OCI-LY3 (cell line): Measurements from ENCODE around the gene EIF4E.
"Not testable (repeated sequence)": the region's sequence is repeated elsewhere in the genome, so short reads cannot be mapped to it uniquely, and the experiment has no call there.

Source experiments
- H2AFZ ChIP-seq: fragments of 200-600, 300-600 bp; shearing (Covaris generic); 2 replicates; pipeline ENCODE4 v1.6.0; 2014; ENCODE audit warnings: antibody characterized with exemption, low read depth, low read length
- H3K27ac ChIP-seq: fragments of 200-600, 300-600 bp; sonication (generic); 2 replicates; pipeline ENCODE4 v1.5.1; 2014; ENCODE audit warnings: mild to moderate bottlenecking, low read length, moderate library complexity, mixed read lengths
- H3K27me3 ChIP-seq: fragments of 200-600, 300-600 bp; sonication (generic); 2 replicates; pipeline ENCODE4 v1.6.1; 2014; ENCODE audit warnings: low read depth, low read length, mixed read lengths
- H3K36me3 ChIP-seq: fragments of 200-600, 300-600 bp; sonication (generic); replicated peaks from 2 replicates; pipeline ENCODE3; 2014; ENCODE audit warnings: low read depth, low read length, mixed read lengths
- H3K4me1 ChIP-seq: fragments of 300-600, 200-600 bp; sonication (generic); 2 replicates; pipeline ENCODE4 v1.6.1; 2014; ENCODE audit warnings: low read length, mixed read lengths
- H3K4me2 ChIP-seq: fragments of 200-600, 300-600 bp; sonication (generic); 2 replicates; pipeline ENCODE4 v1.6.1; 2014; ENCODE audit warnings: low read length, mixed read lengths
- H3K4me3 ChIP-seq: fragments of 300-600, 200-600 bp; sonication (generic); 2 replicates; pipeline ENCODE4 v1.5.1; 2014; ENCODE audit warnings: antibody characterized with exemption, mild to moderate bottlenecking, low read length, moderate library complexity
- H3K79me2 ChIP-seq: fragments of 300-600, 200-600 bp; shearing (Covaris generic); 2 replicates; pipeline ENCODE4 v1.6.1; 2014; ENCODE audit warnings: mild to moderate bottlenecking, low read length, mixed read lengths
- H3K9ac ChIP-seq: fragments of 300-600, 200-600 bp; shearing (Covaris generic); 2 replicates; pipeline ENCODE4 v1.6.0; 2014; ENCODE audit warnings: mild to moderate bottlenecking, low read length, moderate library complexity
- H3K9me3 ChIP-seq: fragments of 200-600, 300-600 bp; shearing (Covaris generic); 2 replicates; pipeline ENCODE4 v1.6.1; 2014; ENCODE audit warnings: low read length, mixed read lengths; ENCODE audit not compliant: insufficient read depth
- H4K20me1 ChIP-seq: fragments of 200-600, 300-600 bp; sonication (generic); 2 replicates; pipeline ENCODE4 v1.6.1; 2016; ENCODE audit warnings: low read length, mixed read lengths; ENCODE audit not compliant: insufficient read depth
- CTCF ChIP-seq: fragments of 200-600, 300-600 bp; sonication (generic); IDR thresholded peaks from 2 replicates; pipeline ENCODE4 v1.5.1; 2014; ENCODE audit warnings: antibody characterized with exemption, low read length, low read depth
- EZH2phosphoT487 ChIP-seq: fragments of 200-600 bp; shearing (Covaris generic); IDR thresholded peaks from 2 replicates; pipeline ENCODE4 v1.6.1; 2018; ENCODE audit warnings: antibody characterized with exemption, mixed run types, low read depth

Gene EIF4E

GRCh38 chr4:98919996-98920395, 8.9 kb downstream of the EIF4E start:
- no peak for TF ChIP-seq EZH2phosphoT487
- TF ChIP-seq CTCF, result no peak
- peaks cover 74% of the 10 kb centered on the region for H4K20me1 ChIP-seq
- no peaks in the 10 kb centered on the region for H3K9me3 ChIP-seq
- no peak overlapping the region for H3K27ac ChIP-seq
- no peak overlapping the region for H2AFZ ChIP-seq
- peaks cover 21% of the 10 kb centered on the region for H3K4me1 ChIP-seq
- no peak overlapping the region for H3K4me3 ChIP-seq
- no peak overlapping the region for H3K9ac ChIP-seq
- H3K4me2 ChIP-seq, result no peak overlapping the region
- no peaks in the 10 kb centered on the region for H3K27me3 ChIP-seq
- H3K79me2 ChIP-seq, result peaks cover 100% of the 10 kb centered on the region
- H3K36me3 ChIP-seq, result peaks cover 49% of the 10 kb centered on the region

DNA sequence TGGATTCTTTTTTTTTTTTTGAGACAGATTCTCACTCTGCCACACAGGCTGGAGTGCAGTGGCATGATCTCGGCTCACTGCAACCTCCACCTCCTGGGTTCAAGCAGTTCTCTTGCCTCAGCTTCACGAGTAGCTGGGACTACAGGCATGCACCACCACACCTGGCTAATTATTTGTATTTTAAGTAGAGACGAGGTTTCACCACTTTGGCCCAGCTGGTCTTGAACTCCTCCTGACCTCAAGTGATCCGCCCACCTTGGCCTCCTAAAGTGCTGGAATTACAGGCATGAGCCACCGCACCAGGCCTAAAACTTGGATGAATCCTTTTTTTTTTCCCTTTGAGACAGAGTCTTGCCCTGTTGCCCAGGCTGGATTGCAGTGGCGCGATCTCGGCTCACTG, 18.2 kb downstream of the EIF4E start:
- Histone ChIP-seq H3K4me1 (peaks cover 11% of the 10 kb centered on the region), H4K20me1 (peaks cover 84% of the 10 kb centered on the region), H3K79me2 (peaks cover 100% of the 10 kb centered on the region), H3K36me3 (peaks cover 25% of the 10 kb centered on the region)
- not testable (repeated sequence) for H3K9ac ChIP-seq, H3K9me3 ChIP-seq, H3K27me3 ChIP-seq, H2AFZ ChIP-seq, H3K4me2 ChIP-seq, H3K27ac ChIP-seq, H3K4me3 ChIP-seq

DNA sequence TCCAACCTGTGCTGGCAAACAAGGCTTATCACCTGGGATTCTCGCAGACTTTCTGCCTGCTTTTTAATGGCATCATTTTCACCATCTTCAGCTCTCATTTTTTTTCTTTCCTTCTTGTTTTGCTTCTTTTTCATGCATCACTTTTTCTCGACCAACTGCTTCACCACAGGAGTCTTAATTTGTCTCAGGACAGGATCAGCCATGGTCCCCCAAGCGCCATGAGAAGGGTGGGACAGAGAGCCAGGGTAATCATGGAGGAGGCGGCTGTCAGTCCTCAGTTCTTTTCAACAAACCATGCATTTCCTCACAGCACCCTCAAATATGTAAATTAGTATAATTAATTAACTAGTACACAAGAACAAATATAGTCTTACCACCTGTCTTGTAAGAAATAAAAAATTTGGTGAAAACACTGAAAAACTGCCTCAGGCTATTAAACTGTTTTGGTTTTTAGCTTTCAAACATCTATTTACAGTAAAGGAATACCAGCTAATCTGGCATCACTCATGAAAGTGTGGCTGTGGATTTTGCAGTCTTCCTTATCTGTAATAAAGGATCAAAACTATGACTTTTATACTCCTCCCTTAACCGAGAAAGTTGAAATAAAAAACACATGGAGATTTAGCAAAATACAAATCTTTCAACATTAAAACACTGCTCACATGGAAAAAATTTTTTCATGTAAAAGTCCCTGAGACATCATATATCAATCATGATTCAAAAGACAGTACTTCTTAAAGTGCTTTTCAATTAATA, 19.1 kb downstream of the EIF4E start:
- no peak for TF ChIP-seq EZH2phosphoT487
- TF ChIP-seq CTCF, result no peak
- no peak overlapping the region for H2AFZ ChIP-seq
- peaks cover 86% of the 10 kb centered on the region for H4K20me1 ChIP-seq
- no peaks in the 10 kb centered on the region for H3K9me3 ChIP-seq
- no peak overlapping the region for H3K9ac ChIP-seq
- H3K27ac ChIP-seq, result no peak overlapping the region
- peaks cover 7% of the 10 kb centered on the region for H3K4me1 ChIP-seq
- H3K4me3 ChIP-seq, result no peak overlapping the region
- no peaks in the 10 kb centered on the region for H3K27me3 ChIP-seq
- peaks cover 25% of the 10 kb centered on the region for H3K36me3 ChIP-seq
- peaks cover 100% of the 10 kb centered on the region for H3K79me2 ChIP-seq
- H3K4me2 ChIP-seq, result no peak overlapping the region

GRCh38 chr4:98908703-98909262, 20.1 kb downstream of the EIF4E start:
- Histone ChIP-seq H3K4me2 (no peak overlapping the region), H3K9me3 (no peaks in the 10 kb centered on the region), H3K27ac (no peak overlapping the region), H3K9ac (no peak overlapping the region), H2AFZ (no peak overlapping the region), H3K4me3 (no peak overlapping the region), H4K20me1 (peaks cover 91% of the 10 kb centered on the region), H3K27me3 (no peaks in the 10 kb centered on the region), H3K36me3 (peaks cover 25% of the 10 kb centered on the region), H3K4me1 (peaks cover 7% of the 10 kb centered on the region), H3K79me2 (peaks cover 100% of the 10 kb centered on the region)
- TF ChIP-seq CTCF, result no peak
- TF ChIP-seq EZH2phosphoT487, result no peak
